ENCODE measurements around the gene RSRC1.

DNA sequence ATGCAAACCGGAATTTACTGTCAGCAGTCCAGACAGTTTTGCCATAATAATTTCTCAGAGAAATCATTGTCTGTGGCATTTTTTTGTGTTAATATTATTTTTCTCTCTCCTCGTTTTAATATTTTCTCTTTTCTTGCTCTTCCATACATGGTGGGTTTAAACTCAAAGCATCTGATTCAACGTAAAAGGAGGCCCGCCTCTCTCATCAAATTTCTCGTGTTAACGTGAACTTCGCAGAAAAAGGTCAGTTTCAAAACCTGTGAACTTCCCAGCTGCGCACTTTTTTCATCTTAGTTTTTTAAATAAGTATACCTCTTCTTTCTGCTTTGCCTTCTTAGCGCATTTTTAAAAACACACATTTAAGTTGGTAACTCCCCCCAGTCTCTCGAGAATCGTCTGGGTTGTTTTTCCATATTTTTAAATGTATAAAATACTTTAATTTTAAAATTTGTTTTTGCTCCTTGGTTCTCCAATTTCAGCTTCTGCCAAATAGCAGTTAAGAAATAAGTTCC lies 12.8 kb upstream of the RSRC1 start:
- TF ChIP-seq, protein P1, sequence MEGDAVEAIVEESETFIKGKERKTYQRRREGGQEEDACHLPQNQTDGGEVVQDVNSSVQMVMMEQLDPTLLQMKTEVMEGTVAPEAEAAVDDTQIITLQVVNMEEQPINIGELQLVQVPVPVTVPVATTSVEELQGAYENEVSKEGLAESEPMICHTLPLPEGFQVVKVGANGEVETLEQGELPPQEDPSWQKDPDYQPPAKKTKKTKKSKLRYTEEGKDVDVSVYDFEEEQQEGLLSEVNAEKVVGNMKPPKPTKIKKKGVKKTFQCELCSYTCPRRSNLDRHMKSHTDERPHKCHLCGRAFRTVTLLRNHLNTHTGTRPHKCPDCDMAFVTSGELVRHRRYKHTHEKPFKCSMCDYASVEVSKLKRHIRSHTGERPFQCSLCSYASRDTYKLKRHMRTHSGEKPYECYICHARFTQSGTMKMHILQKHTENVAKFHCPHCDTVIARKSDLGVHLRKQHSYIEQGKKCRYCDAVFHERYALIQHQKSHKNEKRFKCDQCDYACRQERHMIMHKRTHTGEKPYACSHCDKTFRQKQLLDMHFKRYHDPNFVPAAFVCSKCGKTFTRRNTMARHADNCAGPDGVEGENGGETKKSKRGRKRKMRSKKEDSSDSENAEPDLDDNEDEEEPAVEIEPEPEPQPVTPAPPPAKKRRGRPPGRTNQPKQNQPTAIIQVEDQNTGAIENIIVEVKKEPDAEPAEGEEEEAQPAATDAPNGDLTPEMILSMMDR (IDR thresholded peaks at IDR 0.05): no peak
- TF ChIP-seq POLR2A (IDR thresholded peaks at IDR 0.05): no peak
